Measurements from ENCODE around the gene CTDP1. TPM values are rescaled to one million over a fixed set of nuclear protein-coding genes. Genes with fewer than 3 reads are reported as not detected.

CTDP1 gene
- total and polyA plus RNA-seq, 5 donors from 2014 or later = 12.9 to 59.7 (median 16.7) TPM

DNA sequence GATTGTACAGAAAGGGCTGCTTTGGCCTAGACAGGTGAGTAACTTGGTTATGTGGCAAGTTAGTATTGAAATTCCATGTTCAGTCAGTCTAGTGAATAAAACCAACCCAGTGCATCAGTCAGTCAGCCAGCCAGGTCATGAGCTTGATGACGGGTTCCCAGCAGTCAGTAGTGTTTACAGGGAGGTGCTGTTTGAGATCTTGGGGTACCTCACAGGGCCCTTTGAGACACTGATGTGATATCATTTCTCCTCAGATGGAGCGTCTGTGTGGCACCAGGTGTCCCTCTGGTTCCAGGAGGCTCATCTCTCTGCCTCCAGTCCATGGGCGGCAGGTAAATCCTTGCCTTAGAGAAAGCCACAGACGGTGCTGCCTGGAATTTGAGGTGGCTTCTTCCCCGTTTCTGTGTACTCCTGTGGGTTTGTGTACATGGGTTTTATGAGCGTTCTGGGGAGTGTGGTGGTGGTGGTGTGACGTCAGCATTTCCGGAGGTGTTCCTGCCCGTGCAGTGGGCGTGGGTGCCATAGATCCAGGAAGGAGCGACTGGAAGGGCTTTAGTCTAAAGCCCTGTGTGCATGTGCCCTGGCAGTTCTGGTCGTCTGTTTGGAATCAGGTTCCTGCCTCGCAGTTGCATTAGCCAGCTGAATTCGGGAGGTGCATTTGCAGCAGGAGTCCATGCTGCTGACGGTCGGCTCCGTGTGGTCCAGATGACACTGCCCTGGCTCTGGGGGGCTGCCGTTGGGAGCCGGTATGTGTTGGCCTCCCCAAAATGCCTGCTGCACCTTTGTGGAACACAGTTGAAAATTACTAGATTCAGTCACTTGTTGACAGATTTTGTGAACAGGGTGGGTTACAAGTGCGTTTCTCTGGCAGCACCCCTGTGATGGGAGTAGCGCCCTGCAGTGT is 2.1 kb downstream of the CTDP1 start:
- H3K9me3 ChIP-seq (ENCODE audit: control insufficient read depth in 2 of 2, low read length in 2 of 2) = no peaks in the 10 kb centered on the region
- DNase-seq (peak; percentile 50 to 84 (median 59)), ATAC-seq (ENCODE audit: low read depth in 2 of 2) (no peak)
- peaks cover 28 to 78% (median 57%) of the 10 kb centered on the region in 4 donors for H3K4me1 Mint-ChIP-seq
- peak overlapping the region; percentile 89 to 99 (median 94) for H3K4me3 Mint-ChIP-seq
- no peaks in the 10 kb centered on the region for H3K36me3 ChIP-seq (ENCODE audit: control insufficient read depth, insufficient read depth, low read length)
- peak overlapping the region; percentile 95 for H3K4me3 ChIP-seq (ENCODE audit: low read depth, low read length)
- H3K9me3 Mint-ChIP-seq = peaks cover 0 to 2% (median 0%) of the 10 kb centered on the region in 7 donors
- peaks cover 12% of the 10 kb centered on the region for H3K36me3 Mint-ChIP-seq
- peak overlapping the region in 2 of 3 donors; percentile 94 to 95 for H3K27ac Mint-ChIP-seq
- no peaks in the 10 kb centered on the region for H3K27me3 ChIP-seq (ENCODE audit: control insufficient read depth, insufficient read depth, low read length)
- peak overlapping the region; percentile 58 for H3K27ac ChIP-seq (ENCODE audit: insufficient read depth, low read length, poor library complexity, severe bottlenecking)
- peaks cover 59% of the 10 kb centered on the region for H3K4me1 ChIP-seq (ENCODE audit: control insufficient read depth, insufficient read depth, low read length, poor library complexity, severe bottlenecking)
- H3K27me3 Mint-ChIP-seq = peaks cover 9% of the 10 kb centered on the region

DNA sequence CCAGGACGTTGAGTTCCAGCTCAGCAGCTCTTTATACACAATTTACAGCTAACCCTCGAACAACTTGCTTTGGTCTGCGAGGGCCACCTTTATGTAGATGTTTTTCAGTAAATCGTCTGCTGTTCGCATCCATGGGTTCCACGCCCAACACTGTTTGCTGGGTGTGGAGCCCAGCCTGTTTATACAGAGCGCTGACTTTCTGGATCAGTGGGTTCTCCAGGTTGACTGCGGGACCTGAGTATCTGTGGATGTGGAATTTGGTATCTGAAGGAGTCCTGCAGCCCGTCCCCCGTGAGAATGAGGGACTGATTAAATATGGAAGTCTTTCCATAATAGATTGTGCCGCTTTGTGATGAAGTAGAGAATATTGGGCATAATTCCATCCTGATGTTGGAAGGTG is 2.9 kb downstream of the CTDP1 start:
- Histone ChIP-seq H3K27ac (ENCODE audit: insufficient read depth, low read length, poor library complexity, severe bottlenecking) (no peak overlapping the region), H3K36me3 (ENCODE audit: control insufficient read depth, insufficient read depth, low read length) (no peaks in the 10 kb centered on the region), H3K4me3 (ENCODE audit: low read depth, low read length) (no peak overlapping the region), H3K27me3 (ENCODE audit: control insufficient read depth, insufficient read depth, low read length) (no peaks in the 10 kb centered on the region), H3K4me1 (ENCODE audit: control insufficient read depth, insufficient read depth, low read length, poor library complexity, severe bottlenecking) (peaks cover 59% of the 10 kb centered on the region), H3K9me3 (ENCODE audit: control insufficient read depth in 2 of 2, low read length in 2 of 2) (no peaks in the 10 kb centered on the region)
- peaks cover 28 to 72% (median 57%) of the 10 kb centered on the region in 4 donors for H3K4me1 Mint-ChIP-seq
- DNase-seq = no peak
- H3K4me3 Mint-ChIP-seq = peak overlapping the region; percentile 83 to 99 (median 90)
- H3K27ac Mint-ChIP-seq = peak overlapping the region; percentile 43 to 94 (median 82)
- peaks cover 9% of the 10 kb centered on the region for H3K27me3 Mint-ChIP-seq
- peaks cover 0 to 2% (median 0%) of the 10 kb centered on the region in 7 donors for H3K9me3 Mint-ChIP-seq
- ATAC-seq (ENCODE audit: low read depth in 2 of 2) = no peak
- H3K36me3 Mint-ChIP-seq = peaks cover 8% of the 10 kb centered on the region

DNA sequence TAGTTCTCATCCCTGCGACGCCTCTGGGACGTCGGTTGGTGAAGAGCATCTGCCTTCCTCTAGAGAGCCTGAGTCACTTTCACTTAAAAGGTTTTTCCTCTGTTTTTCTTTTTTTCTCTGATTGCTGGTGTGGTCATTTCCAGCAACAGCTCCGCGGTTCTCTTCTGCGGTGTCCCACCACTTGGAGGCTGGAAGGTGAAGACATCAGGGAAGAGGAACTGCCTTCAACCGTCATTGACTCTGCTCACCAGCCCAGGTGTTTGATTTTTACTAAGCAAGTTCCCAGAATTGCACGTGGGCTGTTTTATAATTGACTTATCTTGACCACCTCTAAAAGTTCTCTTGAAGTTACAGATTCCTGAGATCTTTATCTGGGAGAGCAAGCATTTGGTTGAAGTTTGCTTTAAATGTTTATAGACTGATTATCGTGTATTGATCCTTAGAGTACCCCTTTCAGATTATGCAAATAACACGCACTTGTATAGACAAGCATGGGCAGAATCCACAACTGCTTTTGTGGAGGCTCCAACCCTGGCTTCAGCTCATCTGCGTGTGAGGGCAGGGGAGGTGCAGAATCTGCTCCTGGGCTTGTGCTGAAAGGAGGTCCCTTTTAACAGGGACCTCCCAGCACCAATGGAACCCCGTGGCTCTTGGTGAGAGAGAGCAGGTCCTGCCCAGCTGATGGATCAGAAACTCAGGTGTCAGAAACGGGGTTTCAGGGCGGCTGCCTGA is 3.5 kb downstream of the CTDP1 start:
- no peak overlapping the region for H3K4me3 ChIP-seq (ENCODE audit: low read depth, low read length)
- peak overlapping the region; percentile 83 to 99 (median 90) for H3K4me3 Mint-ChIP-seq
- DNase-seq = peak in 1 of 3 donors; percentile 64
- H3K9me3 ChIP-seq (ENCODE audit: control insufficient read depth in 2 of 2, low read length in 2 of 2) = no peaks in the 10 kb centered on the region
- H3K9me3 Mint-ChIP-seq = peaks cover 0 to 2% (median 0%) of the 10 kb centered on the region in 7 donors
- H3K27ac ChIP-seq (ENCODE audit: insufficient read depth, low read length, poor library complexity, severe bottlenecking) = no peak overlapping the region
- H3K27me3 ChIP-seq (ENCODE audit: control insufficient read depth, insufficient read depth, low read length) = no peaks in the 10 kb centered on the region
- H3K4me1 ChIP-seq (ENCODE audit: control insufficient read depth, insufficient read depth, low read length, poor library complexity, severe bottlenecking) = peaks cover 53% of the 10 kb centered on the region
- peaks cover 28 to 74% (median 55%) of the 10 kb centered on the region in 4 donors for H3K4me1 Mint-ChIP-seq
- H3K36me3 ChIP-seq (ENCODE audit: control insufficient read depth, insufficient read depth, low read length) = no peaks in the 10 kb centered on the region
- H3K27ac Mint-ChIP-seq = peak overlapping the region; percentile 43 to 94 (median 82)
- no peak for ATAC-seq (ENCODE audit: low read depth in 2 of 2)
- peaks cover 9% of the 10 kb centered on the region for H3K27me3 Mint-ChIP-seq
- peaks cover 8% of the 10 kb centered on the region for H3K36me3 Mint-ChIP-seq

DNA sequence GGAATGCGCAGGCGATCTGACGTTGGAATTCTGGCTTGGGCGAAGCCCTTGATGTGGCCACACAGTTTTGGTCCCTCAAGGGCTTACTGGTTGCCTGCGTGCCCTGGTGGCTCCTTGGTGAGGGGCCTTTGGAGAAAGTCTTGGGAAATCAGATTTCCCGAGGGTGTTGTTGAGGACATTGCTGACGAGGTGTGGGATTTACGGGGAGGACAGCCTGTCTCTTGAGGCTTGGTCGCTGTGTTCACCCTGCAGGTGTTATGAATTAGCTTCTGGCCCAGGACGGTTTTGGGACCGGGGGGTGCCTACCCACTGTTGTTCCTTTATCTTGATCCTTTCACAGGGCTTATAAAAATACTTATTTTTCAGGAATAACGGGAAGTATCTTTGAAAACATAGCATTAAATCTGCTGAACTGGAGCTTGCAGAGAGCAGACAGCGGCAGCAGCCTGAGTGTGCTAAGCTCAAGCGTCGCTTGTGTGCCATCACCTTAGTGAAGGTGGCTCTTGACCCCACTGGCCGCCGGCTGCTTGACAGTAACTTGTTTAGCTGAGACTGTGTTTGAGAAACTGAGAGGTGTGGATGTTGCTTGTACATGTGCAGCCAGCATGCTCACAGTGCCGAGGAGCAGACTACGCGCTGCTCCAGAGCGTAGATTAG is 4.2 kb downstream of the CTDP1 start:
- Histone ChIP-seq H3K4me1 (ENCODE audit: control insufficient read depth, insufficient read depth, low read length, poor library complexity, severe bottlenecking) (peaks cover 46% of the 10 kb centered on the region), H3K27me3 (ENCODE audit: control insufficient read depth, insufficient read depth, low read length) (no peaks in the 10 kb centered on the region), H3K9me3 (ENCODE audit: control insufficient read depth in 2 of 2, low read length in 2 of 2) (no peaks in the 10 kb centered on the region), H3K36me3 (ENCODE audit: control insufficient read depth, insufficient read depth, low read length) (no peaks in the 10 kb centered on the region), H3K4me3 (ENCODE audit: low read depth, low read length) (no peak overlapping the region), H3K27ac (ENCODE audit: insufficient read depth, low read length, poor library complexity, severe bottlenecking) (no peak overlapping the region)
- DNase-seq (no peak), ATAC-seq (ENCODE audit: low read depth in 2 of 2) (no peak)
- peaks cover 8% of the 10 kb centered on the region for H3K36me3 Mint-ChIP-seq
- peaks cover 23 to 72% (median 53%) of the 10 kb centered on the region in 4 donors for H3K4me1 Mint-ChIP-seq
- H3K27ac Mint-ChIP-seq = peak overlapping the region; percentile 69 to 94 (median 71)
- peak overlapping the region in 3 of 4 donors; percentile 15 to 30 (median 22) for H3K4me3 Mint-ChIP-seq
- peaks cover 0 to 2% (median 0%) of the 10 kb centered on the region in 7 donors for H3K9me3 Mint-ChIP-seq
- peaks cover 9% of the 10 kb centered on the region for H3K27me3 Mint-ChIP-seq

DNA sequence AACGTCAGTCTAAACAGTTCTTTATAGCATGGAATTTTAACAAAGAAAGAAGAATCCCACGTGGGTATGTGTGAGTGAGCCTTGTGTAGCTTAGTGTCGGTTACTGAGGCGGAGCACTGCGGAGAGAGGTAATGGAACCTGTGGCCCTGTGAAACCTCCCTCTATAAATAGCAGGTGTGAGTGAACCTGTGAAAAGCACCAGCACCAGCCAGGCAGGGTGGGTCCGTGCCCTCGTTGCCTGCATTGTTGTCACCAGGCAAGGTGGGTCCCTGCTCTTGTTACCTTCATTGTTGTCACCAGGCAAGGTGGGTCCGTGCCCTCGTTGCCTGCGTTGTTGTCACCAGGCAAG is 4.7 kb downstream of the CTDP1 start:
- peak overlapping the region; percentile 23 to 94 (median 71) for H3K27ac Mint-ChIP-seq
- DNase-seq (peak in 1 of 3 donors; percentile 8), ATAC-seq (ENCODE audit: low read depth in 2 of 2) (no peak)
- H3K27me3 Mint-ChIP-seq = peaks cover 8% of the 10 kb centered on the region
- H3K4me1 Mint-ChIP-seq = peaks cover 23 to 76% (median 55%) of the 10 kb centered on the region in 4 donors
- H3K36me3 ChIP-seq (ENCODE audit: control insufficient read depth, insufficient read depth, low read length) = no peaks in the 10 kb centered on the region
- no peaks in the 10 kb centered on the region for H3K27me3 ChIP-seq (ENCODE audit: control insufficient read depth, insufficient read depth, low read length)
- H3K27ac ChIP-seq (ENCODE audit: insufficient read depth, low read length, poor library complexity, severe bottlenecking) = no peak overlapping the region
- H3K4me3 ChIP-seq (ENCODE audit: low read depth, low read length) = no peak overlapping the region
- no peaks in the 10 kb centered on the region for H3K9me3 ChIP-seq (ENCODE audit: control insufficient read depth in 2 of 2, low read length in 2 of 2)
- H3K4me3 Mint-ChIP-seq = peak overlapping the region in 3 of 4 donors; percentile 15 to 46 (median 30)
- peaks cover 0 to 2% (median 0%) of the 10 kb centered on the region in 7 donors for H3K9me3 Mint-ChIP-seq
- H3K4me1 ChIP-seq (ENCODE audit: control insufficient read depth, insufficient read depth, low read length, poor library complexity, severe bottlenecking) = peaks cover 44% of the 10 kb centered on the region
- peaks cover 8% of the 10 kb centered on the region for H3K36me3 Mint-ChIP-seq

DNA sequence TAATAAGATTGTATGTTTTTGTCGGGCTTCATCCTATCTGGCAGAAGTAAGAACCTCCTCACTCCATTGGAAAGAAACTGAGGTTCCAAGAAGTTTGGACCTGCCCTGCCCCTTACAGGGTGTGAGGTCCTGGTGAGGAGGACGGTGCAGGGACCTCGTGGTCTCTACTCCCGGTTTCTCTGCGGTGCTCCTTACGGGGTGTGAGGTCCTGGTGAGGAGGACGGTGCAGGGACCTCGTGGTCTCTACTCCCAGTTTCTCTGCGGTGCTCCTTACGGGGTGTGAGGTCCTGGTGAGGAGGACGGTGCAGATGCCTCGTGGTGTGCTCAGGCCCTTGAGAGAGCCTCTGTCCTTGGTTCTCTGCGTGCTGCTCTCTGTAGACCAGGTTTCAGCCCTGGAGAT is 5.2 kb downstream of the CTDP1 start:
- DNase-seq = no peak

DNA sequence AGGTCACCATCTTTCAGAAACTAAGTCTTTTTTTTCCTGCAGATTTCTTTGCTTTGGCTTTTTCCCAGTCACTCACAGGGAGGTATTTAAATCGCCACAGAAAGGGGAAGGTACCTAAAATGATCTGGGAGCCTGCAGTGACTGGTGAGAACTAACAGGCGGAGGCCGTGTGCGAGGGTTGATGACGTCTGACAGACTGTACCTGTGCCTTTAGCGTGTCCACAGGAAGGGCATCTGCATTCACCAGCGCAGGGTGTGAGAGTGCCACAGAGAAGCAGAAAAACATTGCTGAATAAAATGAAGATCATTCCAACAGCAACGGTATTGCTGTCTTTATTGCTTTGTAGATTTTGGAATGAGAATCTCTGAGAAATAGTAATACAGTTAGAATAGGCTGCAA is 5.7 kb downstream of the CTDP1 start:
- H3K4me1 Mint-ChIP-seq = peaks cover 23 to 82% (median 56%) of the 10 kb centered on the region in 4 donors
- H3K36me3 ChIP-seq (ENCODE audit: control insufficient read depth, insufficient read depth, low read length) = no peaks in the 10 kb centered on the region
- peak overlapping the region; percentile 33 for H3K27ac ChIP-seq (ENCODE audit: insufficient read depth, low read length, poor library complexity, severe bottlenecking)
- no peaks in the 10 kb centered on the region for H3K9me3 Mint-ChIP-seq
- peaks cover 43% of the 10 kb centered on the region for H3K4me1 ChIP-seq (ENCODE audit: control insufficient read depth, insufficient read depth, low read length, poor library complexity, severe bottlenecking)
- peak in 1 of 2 donors; percentile 46 for ATAC-seq (ENCODE audit: low read depth in 2 of 2)
- peak overlapping the region in 3 of 4 donors; percentile 15 to 32 (median 20) for H3K4me3 Mint-ChIP-seq
- peaks cover 8% of the 10 kb centered on the region for H3K36me3 Mint-ChIP-seq
- peaks cover 4% of the 10 kb centered on the region for H3K27me3 Mint-ChIP-seq
- H3K4me3 ChIP-seq (ENCODE audit: low read depth, low read length) = no peak overlapping the region
- H3K9me3 ChIP-seq (ENCODE audit: control insufficient read depth in 2 of 2, low read length in 2 of 2) = no peaks in the 10 kb centered on the region
- no peaks in the 10 kb centered on the region for H3K27me3 ChIP-seq (ENCODE audit: control insufficient read depth, insufficient read depth, low read length)
- peak overlapping the region; percentile 46 to 86 (median 60) for H3K27ac Mint-ChIP-seq
- DNase-seq = peak in 2 of 3 donors; percentile 23 to 47

More for the DNA sequence above, 5.2 kb downstream of the CTDP1 start:
- peak; percentile 8 to 31 for ATAC-seq (ENCODE audit: low read depth in 2 of 2)
- Histone ChIP-seq H3K27ac (ENCODE audit: insufficient read depth, low read length, poor library complexity, severe bottlenecking) (no peak overlapping the region), H3K9me3 (ENCODE audit: control insufficient read depth in 2 of 2, low read length in 2 of 2) (no peaks in the 10 kb centered on the region), H3K27me3 (ENCODE audit: control insufficient read depth, insufficient read depth, low read length) (no peaks in the 10 kb centered on the region), H3K36me3 (ENCODE audit: control insufficient read depth, insufficient read depth, low read length) (no peaks in the 10 kb centered on the region), H3K4me1 (ENCODE audit: control insufficient read depth, insufficient read depth, low read length, poor library complexity, severe bottlenecking) (peaks cover 44% of the 10 kb centered on the region), H3K4me3 (ENCODE audit: low read depth, low read length) (no peak overlapping the region)
- H3K9me3 Mint-ChIP-seq = no peaks in the 10 kb centered on the region
- H3K4me1 Mint-ChIP-seq = peaks cover 23 to 77% (median 55%) of the 10 kb centered on the region in 4 donors
- H3K27me3 Mint-ChIP-seq = peaks cover 4% of the 10 kb centered on the region
- peak overlapping the region in 2 of 4 donors; percentile 15 to 32 for H3K4me3 Mint-ChIP-seq
- H3K36me3 Mint-ChIP-seq = peaks cover 8% of the 10 kb centered on the region
- H3K27ac Mint-ChIP-seq = peak overlapping the region in 2 of 3 donors; percentile 20 to 60
